Activated T-cell treated with anti-CD3 and anti-CD28 coated beads, Interleukin-2, amount 50 U/mL, for 48 hours (primary cell): ENCODE results near the gene MYOM1.
"Not testable (repeated sequence)": the region's sequence is repeated elsewhere in the genome, so short reads cannot be mapped to it uniquely, and the experiment has no call there.

Experiments used
- DNase-seq, 2 experiments: peaks; one replicate each; pipeline ENCODE4 v3.0.0-alpha.2; 2020

The MYOM1 gene

DNA sequence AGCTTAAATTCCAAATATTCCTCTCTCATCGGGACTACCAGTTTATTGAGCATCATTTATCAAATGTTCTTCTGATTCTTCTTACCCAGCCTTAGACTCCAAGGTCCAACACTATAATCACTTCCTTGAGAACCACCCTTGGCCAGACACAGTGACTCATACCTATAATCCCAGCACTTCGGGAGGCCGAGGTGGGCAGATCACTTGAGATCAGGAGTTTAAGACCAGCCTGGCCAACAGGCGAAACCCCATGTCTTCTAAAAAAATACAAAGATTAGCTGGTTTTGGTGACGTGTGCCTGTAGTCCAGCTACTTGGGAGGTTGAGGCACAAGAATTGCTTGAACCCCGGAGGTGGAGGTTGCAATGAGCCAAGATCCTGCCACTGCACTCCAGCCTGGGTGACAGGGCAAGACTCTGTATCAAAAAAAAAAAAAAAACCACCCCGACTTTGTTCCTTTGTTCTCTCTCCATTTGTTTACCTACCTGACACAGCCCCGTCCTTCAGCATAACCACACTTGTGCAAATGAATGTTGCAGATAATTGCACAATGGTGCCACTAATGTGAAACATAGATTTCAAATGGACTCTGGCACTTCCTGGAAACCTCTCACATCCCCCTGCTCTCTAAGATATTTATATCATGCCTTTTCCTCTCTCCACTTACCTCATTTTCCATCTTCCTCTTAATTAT lies 167.9 kb downstream of the MYOM1 start:
- no peak for DNase-seq

DNA sequence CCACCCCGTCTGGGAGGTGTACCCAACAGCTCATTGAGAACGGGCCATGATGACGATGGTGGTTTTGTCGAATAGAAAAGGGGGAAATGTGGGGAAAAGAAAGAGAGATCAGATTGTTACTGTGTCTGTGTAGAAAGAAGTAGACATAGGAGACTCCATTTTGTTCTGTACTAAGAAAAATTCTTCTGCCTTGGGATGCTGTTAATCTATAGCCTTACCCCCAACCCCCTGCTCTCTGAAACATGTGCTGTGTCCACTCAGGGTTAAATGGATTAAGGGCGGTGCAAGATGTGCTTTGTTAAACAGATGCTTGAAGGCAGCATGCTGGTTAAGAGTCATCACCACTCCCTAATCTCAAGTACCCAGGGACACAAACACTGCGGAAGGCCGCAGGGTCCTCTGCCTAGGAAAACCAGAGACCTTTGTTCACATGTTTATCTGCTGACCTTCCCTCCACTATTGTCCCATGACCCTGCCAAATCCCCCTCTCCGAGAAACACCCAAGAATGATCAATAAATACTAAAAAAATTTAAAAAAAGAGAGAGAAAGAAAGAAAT lies 169.8 kb downstream of the MYOM1 start:
- not testable (repeated sequence) for DNase-seq

DNA sequence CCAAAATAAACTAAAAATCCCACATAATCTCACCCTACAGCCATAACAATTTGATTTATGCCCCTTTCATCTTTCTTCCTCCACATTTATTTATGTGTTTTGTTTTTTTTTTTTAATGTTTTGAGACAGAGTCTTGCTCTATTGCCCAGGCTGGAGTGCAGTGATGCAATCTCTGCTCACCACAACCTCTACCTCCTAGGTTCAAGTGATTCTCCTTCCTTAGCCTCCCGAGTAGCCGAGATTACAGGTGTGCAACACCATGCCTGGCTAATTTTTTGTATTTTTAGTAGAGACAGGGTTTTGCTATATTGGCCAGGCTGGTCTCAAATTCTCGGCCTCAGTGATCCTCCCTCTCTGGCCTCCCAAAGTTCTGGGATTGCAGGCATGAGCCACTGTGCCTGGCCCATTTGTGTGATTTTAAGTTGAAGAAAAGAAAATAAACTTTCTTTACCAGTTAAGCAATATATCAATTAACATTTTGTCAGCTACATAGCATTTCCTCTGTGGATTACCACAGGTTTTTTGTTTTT lies 170.9 kb downstream of the MYOM1 start:
- DNase-seq = no peak

DNA sequence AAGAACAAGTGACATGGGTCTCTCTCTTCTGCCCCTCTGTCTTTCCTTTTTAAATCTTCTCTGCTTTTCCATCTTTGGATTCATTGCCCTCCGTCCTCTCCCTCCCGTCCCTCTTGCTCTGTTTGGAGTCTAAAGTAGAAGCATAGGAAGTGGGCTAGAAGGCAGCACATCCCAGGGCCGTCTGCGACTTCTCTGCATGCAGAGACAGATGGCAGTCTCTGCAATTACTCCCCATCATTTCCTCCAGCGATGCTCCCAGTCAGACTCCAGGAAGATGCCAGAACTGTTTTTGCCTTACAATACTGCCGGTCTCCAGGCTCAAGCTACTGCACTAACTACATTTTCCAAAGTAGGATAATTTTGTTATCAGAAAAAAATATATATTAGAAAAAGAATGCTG lies 171.6 kb downstream of the MYOM1 start:
- no peak for DNase-seq

DNA sequence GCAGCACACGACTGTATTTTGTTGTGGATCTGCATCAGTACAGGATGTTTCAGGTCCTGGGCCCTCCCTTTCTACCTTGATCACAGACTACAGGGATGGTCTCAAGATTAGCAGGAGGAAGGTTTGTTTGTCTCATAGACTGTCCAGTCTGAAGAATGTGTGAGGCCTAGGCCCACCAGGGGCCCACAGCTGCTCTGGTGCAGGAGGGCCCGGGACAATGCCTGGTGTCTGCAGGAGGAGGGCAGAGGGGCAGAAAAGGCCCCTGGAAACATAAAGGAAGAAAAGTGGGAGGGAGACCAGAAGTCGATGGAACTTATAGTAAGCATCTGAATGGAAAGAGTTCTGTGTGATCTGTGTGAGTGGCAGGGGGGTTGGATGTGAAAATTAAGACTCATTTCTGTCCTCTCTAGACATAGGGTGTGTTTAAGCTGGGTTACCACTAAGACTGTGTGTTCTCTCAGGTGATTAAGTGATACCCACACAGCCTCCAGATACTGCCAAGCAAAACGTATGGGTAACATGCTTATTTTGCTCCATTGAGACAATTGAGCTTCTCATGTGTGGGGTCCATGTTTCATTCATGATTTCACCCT lies 173.5 kb downstream of the MYOM1 start:
- DNase-seq = peak; percentile 49 to 53

DNA sequence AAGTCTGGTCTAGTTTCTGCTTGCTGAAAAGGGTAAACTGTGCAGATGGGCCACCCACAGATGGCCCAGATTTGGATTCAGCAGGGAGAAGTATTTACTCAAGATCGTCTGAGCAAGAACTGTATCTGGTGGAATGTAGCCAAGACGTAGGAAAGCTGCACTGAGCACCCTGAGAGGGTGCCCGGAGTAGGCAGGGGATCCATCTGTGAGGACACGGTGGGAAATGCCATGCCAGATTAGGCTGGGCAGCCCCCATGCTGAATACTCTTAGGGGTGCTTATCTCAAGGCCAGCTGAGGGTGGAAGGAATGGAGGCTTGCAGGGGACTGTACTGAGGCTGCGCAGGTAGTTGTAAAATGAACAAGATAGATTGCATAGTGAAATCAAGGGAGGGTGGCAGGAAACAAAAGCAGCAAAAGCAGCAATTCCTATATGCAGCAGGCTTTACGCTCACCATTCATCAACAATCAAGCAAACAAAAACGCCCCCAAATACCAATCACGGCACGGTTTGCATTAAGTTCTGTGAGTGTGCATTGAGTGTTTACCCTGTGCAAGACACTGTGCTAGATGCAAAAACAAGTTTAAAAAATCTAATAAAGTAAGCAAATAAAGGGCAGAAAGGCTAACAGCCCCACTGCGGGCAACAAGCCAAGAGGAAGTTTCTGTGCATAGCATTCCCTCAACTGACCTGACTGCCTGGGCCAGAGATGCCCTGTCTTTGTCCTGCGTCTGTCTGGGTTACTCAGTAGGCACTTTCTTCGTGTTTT lies 174.7 kb downstream of the MYOM1 start:
- no peak for DNase-seq

- DNase-seq = no peak
These were observed 177.4 kb downstream of the MYOM1 start for GRCh38 chr18:3042379-3042778.

GRCh38 chr18:3041843-3042242 lies 177.9 kb downstream of the MYOM1 start:
- DNase-seq = no peak

DNA sequence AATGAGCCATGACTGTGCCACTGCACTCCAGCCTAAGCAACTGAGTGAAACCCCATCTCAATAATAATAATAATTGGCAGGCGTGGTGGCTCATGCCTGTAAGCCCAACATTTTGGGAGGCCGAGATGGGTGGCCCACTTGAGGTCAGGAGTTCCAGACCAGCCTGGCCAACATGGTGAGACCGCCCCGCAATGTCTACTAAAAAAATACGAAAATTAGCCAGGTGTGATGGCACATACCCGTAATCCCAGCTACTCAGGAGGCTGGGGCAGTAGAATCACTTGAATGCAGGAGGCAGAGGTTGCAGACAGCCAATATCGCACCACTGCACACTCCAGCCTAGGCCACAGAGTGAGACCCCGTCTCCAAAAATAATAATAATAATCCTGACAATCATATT lies 178.9 kb downstream of the MYOM1 start:
- DNase-seq = no peak

- no peak for DNase-seq
These were observed 179.6 kb downstream of the MYOM1 start for GRCh38 chr18:3040173-3040572.

- no peak for DNase-seq
These were observed 182.3 kb downstream of the MYOM1 start for GRCh38 chr18:3037423-3037915.

- no peak for DNase-seq
These were observed 183.7 kb downstream of the MYOM1 start for GRCh38 chr18:3036108-3036507.

- DNase-seq = no peak
These were observed 184.1 kb downstream of the MYOM1 start for GRCh38 chr18:3035635-3036034.

- no peak for DNase-seq
These were observed 187.0 kb downstream of the MYOM1 start for GRCh38 chr18:3032721-3033120.

GRCh38 chr18:3029215-3029952 lies 190.4 kb downstream of the MYOM1 start:
- DNase-seq = no peak

GRCh38 chr18:3028115-3028514 lies 191.7 kb downstream of the MYOM1 start:
- DNase-seq = not testable (repeated sequence)

GRCh38 chr18:3027370-3027891 lies 192.3 kb downstream of the MYOM1 start:
- DNase-seq = no peak

DNA sequence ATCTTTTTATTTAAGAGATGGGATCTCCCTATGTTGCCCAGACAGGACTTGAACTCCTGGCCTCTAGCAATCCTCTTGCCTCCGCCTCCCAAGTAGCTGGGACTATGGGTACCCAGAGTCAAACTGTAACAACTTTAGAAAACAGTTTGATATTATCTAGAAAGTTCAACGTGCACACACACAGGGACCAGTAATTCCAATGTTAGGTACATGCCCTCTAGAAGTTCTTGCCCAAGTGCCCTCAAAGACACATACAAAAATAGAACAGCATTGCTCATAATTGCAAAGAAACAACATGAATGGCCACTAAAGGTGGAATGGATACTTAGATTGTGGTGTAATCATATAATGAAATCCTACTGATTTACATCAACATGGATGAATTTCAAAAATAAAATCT lies 194.2 kb downstream of the MYOM1 start:
- no peak for DNase-seq

DNA sequence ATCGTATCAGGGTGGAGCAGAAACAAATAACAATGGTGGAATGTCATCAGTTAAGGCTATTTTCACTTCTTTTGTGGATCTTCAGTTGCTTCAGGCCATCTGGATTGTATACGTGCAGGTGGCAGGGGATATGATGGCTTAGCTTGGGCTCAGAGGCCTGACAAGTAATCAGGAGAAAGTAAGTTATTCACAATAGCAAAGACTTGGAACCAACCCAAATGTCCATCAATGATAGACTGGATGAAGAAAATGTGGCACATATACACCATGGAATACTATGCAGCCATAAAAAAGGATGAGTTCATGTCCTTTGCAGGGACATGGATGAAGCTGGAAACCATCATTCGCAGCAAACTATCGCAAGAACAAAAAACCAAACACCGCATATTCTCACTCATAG lies 196.2 kb downstream of the MYOM1 start:
- not testable (repeated sequence) for DNase-seq
